Fibroblast of mammary gland (primary cell): ENCODE data around the gene SSC4D.
A peak's percentile ranks its signal among the peaks of the same experiment; 100 is the strongest.
"Not testable (repeated sequence)": the region's sequence is repeated elsewhere in the genome, so short reads cannot be mapped to it uniquely, and the experiment has no call there.

Source experiments
- DNase-seq: peaks from one replicate; pipeline ENCODE4 v3.0.0-alpha.2; 2010; ENCODE audit warnings: low read depth
- H3K4me3 ChIP-seq: 2 replicates; pipeline ENCODE4 v1.5.1; 2011; ENCODE audit warnings: low read depth, mild to moderate bottlenecking, low read length, moderate library complexity; ENCODE audit not compliant: control insufficient read depth
- TF ChIP-seq, protein P1 (sequence below): conservative IDR thresholded peaks from 2 replicates; pipeline ENCODE4 v1.5.1; 2011; ENCODE audit warnings: low read depth, low read length, inconsistent platforms; ENCODE audit not compliant: control insufficient read depth, insufficient read depth

SSC4D gene

GRCh38 chr7:76396864-76397263, 12.6 kb downstream of the SSC4D start:
- H3K4me3 ChIP-seq, result peak overlapping the region; percentile 43
- TF ChIP-seq, protein P1, sequence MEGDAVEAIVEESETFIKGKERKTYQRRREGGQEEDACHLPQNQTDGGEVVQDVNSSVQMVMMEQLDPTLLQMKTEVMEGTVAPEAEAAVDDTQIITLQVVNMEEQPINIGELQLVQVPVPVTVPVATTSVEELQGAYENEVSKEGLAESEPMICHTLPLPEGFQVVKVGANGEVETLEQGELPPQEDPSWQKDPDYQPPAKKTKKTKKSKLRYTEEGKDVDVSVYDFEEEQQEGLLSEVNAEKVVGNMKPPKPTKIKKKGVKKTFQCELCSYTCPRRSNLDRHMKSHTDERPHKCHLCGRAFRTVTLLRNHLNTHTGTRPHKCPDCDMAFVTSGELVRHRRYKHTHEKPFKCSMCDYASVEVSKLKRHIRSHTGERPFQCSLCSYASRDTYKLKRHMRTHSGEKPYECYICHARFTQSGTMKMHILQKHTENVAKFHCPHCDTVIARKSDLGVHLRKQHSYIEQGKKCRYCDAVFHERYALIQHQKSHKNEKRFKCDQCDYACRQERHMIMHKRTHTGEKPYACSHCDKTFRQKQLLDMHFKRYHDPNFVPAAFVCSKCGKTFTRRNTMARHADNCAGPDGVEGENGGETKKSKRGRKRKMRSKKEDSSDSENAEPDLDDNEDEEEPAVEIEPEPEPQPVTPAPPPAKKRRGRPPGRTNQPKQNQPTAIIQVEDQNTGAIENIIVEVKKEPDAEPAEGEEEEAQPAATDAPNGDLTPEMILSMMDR, result no peak
- no peak for DNase-seq

GRCh38 chr7:76395965-76396726, 13.4 kb downstream of the SSC4D start:
- TF ChIP-seq, protein P1, result no peak
- DNase-seq, result no peak
- H3K4me3 ChIP-seq, result no peak overlapping the region

- not testable (repeated sequence) for H3K4me3 ChIP-seq, DNase-seq
These were observed 13.9 kb downstream of the SSC4D start for GRCh38 chr7:76395605-76395964.

- TF ChIP-seq, protein P1, result no peak
- H3K4me3 ChIP-seq, result no peak overlapping the region
- peak; percentile 33 for DNase-seq
These were observed 14.5 kb downstream of the SSC4D start for GRCh38 chr7:76394957-76395356.

DNA sequence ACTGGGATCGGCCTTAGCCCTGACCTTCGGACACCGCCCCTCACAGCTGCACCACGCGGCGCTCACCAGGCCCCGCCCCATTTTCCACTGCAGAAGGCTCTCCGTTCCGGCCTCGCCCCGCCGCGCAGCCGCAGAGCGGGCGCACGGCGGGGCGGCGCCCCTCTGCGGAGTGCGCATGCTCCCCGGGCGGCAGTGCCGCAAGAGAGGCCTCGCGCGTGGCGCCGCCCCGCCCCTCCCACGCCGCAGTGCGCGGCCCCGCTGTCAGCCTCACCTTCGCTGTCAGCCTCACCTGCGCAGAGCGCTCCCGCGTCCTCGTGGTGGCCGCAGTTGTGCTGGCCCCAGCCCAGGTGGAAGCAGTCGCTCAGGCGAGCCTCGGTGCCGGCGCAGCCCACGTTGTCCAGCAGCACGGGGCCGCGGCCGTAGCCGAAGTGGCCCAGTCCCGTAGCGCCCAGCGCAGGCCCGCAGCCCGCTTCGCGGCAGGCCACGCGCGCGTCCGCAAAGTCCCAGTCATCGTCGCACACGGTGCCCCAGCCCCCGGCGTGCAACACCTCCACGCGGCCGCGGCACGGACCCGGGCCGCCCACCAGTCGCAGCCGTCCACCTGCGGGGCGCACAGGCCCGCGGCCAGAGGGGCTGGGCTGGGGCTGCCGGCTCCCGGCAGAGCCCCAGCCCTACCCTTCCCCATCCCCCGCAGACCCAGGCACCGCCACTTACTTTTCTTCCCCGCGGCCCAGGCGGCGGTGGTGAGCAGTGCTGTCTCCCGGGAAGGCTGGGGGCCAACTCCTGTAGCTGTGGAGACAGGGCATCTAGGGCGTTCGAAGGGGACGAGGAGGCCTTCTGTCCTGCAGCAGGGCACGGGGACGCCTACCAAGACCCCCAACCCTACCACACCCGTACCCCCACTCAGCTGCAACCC, 16.1 kb downstream of the SSC4D start:
- TF ChIP-seq, protein P1, result no peak
- DNase-seq, result peak; percentile 80
- peak overlapping the region; percentile 52 for H3K4me3 ChIP-seq

DNA sequence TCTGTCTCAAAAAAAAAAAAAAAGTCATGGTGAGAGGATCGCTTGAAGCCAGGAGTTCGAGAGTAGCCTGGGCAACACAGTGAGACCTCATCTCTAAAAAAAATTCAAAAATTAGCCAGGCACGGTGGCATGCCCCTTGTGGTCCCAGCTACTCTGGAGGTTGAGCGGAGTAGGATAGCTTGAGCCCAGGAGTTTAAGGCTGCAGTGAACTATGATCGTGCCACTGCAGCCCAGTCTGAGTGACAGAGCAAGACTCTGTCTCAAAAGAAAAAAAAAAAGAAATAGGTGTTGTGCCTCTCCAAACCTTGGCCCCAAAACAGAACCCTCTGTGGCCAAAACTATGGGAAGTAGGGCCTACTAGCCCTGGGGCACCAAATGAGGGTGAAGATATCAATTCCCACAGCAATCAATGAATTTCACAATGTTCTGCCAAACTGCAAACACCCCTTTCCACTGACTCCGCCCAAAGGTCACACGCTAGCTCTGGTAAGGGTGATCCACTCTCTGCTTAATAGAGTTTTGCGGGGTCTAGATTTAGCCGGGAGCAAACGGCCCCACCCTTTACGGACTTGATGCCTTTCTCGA, 16.9 kb downstream of the SSC4D start:
- no peak for DNase-seq
- TF ChIP-seq, protein P1, result no peak
- H3K4me3 ChIP-seq, result peak overlapping the region; percentile 12

DNA sequence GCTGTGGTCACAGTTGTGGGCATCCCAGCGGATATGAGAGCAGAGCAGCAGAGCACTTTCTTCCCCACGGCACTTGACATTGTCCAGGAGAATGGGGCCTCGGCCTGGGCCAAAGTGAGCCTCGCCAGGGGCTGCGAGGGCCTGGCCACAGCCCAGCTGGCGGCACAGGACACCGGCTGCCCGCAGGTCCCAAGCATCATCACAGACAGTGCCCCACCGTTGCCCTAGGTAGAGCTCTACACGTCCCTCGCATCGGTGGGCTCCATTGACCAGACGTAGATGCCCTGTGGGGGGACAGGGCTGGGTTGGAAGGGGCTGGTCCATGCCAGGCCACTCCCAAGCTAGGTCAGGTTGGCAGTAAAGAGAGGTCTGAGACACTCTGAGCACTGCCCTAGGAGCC, 19.4 kb downstream of the SSC4D start:
- H3K4me3 ChIP-seq, result no peak overlapping the region
- TF ChIP-seq, protein P1, result no peak
- no peak for DNase-seq

DNA sequence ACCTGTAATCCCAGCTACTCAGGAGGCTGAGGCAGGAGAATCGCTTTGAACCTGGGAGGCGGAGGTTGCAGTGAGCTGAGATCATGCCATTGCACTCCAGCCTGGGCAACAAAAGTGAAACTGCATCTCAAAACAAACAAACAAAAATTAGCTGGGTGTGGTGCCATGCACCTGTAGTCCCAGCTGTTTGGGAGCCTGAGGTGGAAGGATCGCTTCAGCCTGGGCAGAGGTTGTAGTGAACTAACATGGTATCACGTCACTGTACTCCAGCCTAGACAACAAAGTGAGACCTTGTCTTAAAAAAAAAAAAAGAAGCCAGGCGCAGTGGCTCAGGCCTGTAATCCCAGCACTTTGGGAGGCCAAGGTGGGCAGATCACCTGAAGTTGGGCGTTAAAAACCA, 21.7 kb downstream of the SSC4D start:
- DNase-seq, result not testable (repeated sequence)

More for the DNA sequence above, 21.7 kb downstream of the SSC4D start:
- not testable (repeated sequence) for H3K4me3 ChIP-seq
